H1 (cell line): Measurements from ENCODE around the gene MLH3. TPM values are rescaled to one million over a fixed set of nuclear protein-coding genes. Genes with fewer than 3 reads are reported as not detected.

Experiments used
- CTCF ChIA-PET: fragments of 300-600 bp; sonication (Branson Sonifier 250); formaldehyde crosslinking; loops from one replicate; lab custom pipeline; 2021; ENCODE audit not compliant: partially characterized antibody; lab: Charles Lee
- POLR2A ChIA-PET: fragments of 300-600 bp; sonication (Branson Sonifier 250); formaldehyde crosslinking; loops from one replicate; lab custom pipeline; 2021; ENCODE audit warnings: inconsistent platforms; ENCODE audit not compliant: partially characterized antibody; lab: Charles Lee
- DNase-seq, 2 experiments: peaks; one replicate each; pipeline versions ENCODE4 v3.0.0 to v3.0.0-alpha.2; 2010 to 2022; ENCODE audit warnings: low spot score in 2 of 2, low read depth in 1 of 2, mixed read lengths in 1 of 2
- FAIRE-seq: peaks from 2 replicates; lab custom pipeline; 2011; peaks lifted over from hg19 to GRCh38; lab: Jason Lieb, UNC
- H2AFZ ChIP-seq: 2 replicates; pipeline ENCODE4 v1.8.1; 2012; ENCODE audit warnings: low read length, inconsistent platforms
- H2AK5ac ChIP-seq: 2 replicates; pipeline ENCODE4 v1.6.1; 2013; ENCODE audit warnings: low read depth, low read length
- H2BK120ac ChIP-seq: replicated peaks from 2 replicates; pipeline ENCODE3; 2013; ENCODE audit warnings: low read depth, low read length, inconsistent platforms
- H2BK12ac ChIP-seq: 2 replicates; pipeline ENCODE4 v1.6.1; 2013; ENCODE audit warnings: low read depth, low read length
- H2BK15ac ChIP-seq: 2 replicates; pipeline ENCODE4 v1.6.1; 2013; ENCODE audit warnings: low read length
- H2BK20ac ChIP-seq: 2 replicates; pipeline ENCODE4 v1.6.1; 2013; ENCODE audit warnings: low read length
- H2BK5ac ChIP-seq: 2 replicates; pipeline ENCODE4 v1.6.1; 2013; ENCODE audit warnings: low read depth, low read length
- H3K14ac ChIP-seq: 2 replicates; pipeline ENCODE4 v1.6.1; 2013; ENCODE audit warnings: inconsistent platforms; ENCODE audit not compliant: insufficient read length
- H3K18ac ChIP-seq: 2 replicates; pipeline ENCODE4 v1.6.1; 2013; ENCODE audit warnings: low read length; ENCODE audit errors: extremely low read depth
- H3K23ac ChIP-seq: 2 replicates; pipeline ENCODE4 v1.6.1; 2013; ENCODE audit warnings: inconsistent platforms; ENCODE audit not compliant: insufficient read length
- H3K23me2 ChIP-seq: 2 replicates; pipeline ENCODE4 v1.6.1; 2013; ENCODE audit warnings: low read depth, low read length
- H3K27ac ChIP-seq: 2 replicates; pipeline ENCODE4 v1.6.1; 2011; ENCODE audit warnings: low read depth, low read length, inconsistent platforms
- H3K27me3 ChIP-seq, 4 experiments: replicated peaks in 1 of 4; 1 replicate in 1 of 4; 2 replicates in 3 of 4; pipeline versions ENCODE4 v1.6.1 to v1.8.1; 2011 to 2013; ENCODE audit warnings: low read length in 3 of 4, mild to moderate bottlenecking in 3 of 4, inconsistent platforms in 2 of 4, mixed read lengths in 2 of 4, moderate library complexity in 1 of 4; ENCODE audit not compliant: control insufficient read depth in 3 of 4, insufficient read depth in 3 of 4; ENCODE audit errors: extremely low read depth in 1 of 4
- H3K36me3 ChIP-seq, 4 experiments: 2 replicates each; pipeline versions ENCODE4 v1.6.1 to v1.8.1; 2011 to 2013; ENCODE audit warnings: mild to moderate bottlenecking in 4 of 4, low read length in 3 of 4, moderate library complexity in 2 of 4, control low read depth in 1 of 4, inconsistent platforms in 1 of 4; ENCODE audit not compliant: insufficient read depth in 4 of 4, control insufficient read depth in 2 of 4
- H3K4ac ChIP-seq: replicated peaks from 2 replicates; pipeline ENCODE3; 2013; ENCODE audit warnings: low read length, low read depth, mixed read lengths, inconsistent platforms; ENCODE audit not compliant: insufficient read length
- H3K4me1 ChIP-seq, 4 experiments: replicated peaks in 1 of 4; 1 replicate in 1 of 4; 2 replicates in 3 of 4; pipeline versions ENCODE4 v1.6.1 to v1.8.1; 2011 to 2013; ENCODE audit warnings: low read length in 3 of 4, inconsistent platforms in 2 of 4, mixed read lengths in 1 of 4; ENCODE audit not compliant: insufficient read depth in 4 of 4, control insufficient read depth in 3 of 4
- H3K4me2 ChIP-seq, 2 experiments: 2 replicates each; pipeline versions ENCODE4 v1.6.1 to v1.8.1; 2011 to 2013; ENCODE audit warnings: low read depth in 2 of 2, low read length in 2 of 2, control low read depth in 1 of 2, inconsistent platforms in 1 of 2, mild to moderate bottlenecking in 1 of 2; ENCODE audit not compliant: insufficient read depth in 1 of 2
- H3K4me3 ChIP-seq, 4 experiments: fragments of 200-600, 300-600 bp in 1 of 4; sonication (generic), shearing (Covaris generic), sonication (Bioruptor Twin) in 1 of 4; 2 replicates each; pipeline versions ENCODE4 v1.5.1 to v1.8.1; 2011 to 2016; ENCODE audit warnings: low read length in 4 of 4, low read depth in 3 of 4, control low read depth in 2 of 4, inconsistent platforms in 2 of 4, mild to moderate bottlenecking in 2 of 4, mixed read lengths in 1 of 4, moderate library complexity in 1 of 4; ENCODE audit not compliant: insufficient read depth in 2 of 4; ENCODE audit errors: extremely low read depth in 1 of 4
- H3K56ac ChIP-seq: replicated peaks from 2 replicates; pipeline ENCODE3; 2013; ENCODE audit warnings: low read depth, mild to moderate bottlenecking, mixed read lengths, low read length, inconsistent platforms; ENCODE audit not compliant: insufficient read length
- H3K79me1 ChIP-seq: 2 replicates; pipeline ENCODE4 v1.6.1; 2013; ENCODE audit warnings: low read depth, low read length, control low read depth
- H3K79me2 ChIP-seq, 2 experiments: 2 replicates each; pipeline versions ENCODE4 v1.6.1 to v1.8.1; 2012 to 2013; ENCODE audit warnings: low read length in 2 of 2, mild to moderate bottlenecking in 2 of 2, inconsistent platforms in 1 of 2; ENCODE audit not compliant: insufficient read depth in 2 of 2, control insufficient read depth in 1 of 2
- H3K9ac ChIP-seq, 4 experiments: replicated peaks in 1 of 4; 1 replicate in 1 of 4; 2 replicates in 3 of 4; pipeline versions ENCODE4 v1.6.1 to v1.8.1; 2011 to 2013; ENCODE audit warnings: low read depth in 3 of 4, low read length in 3 of 4, control low read depth in 2 of 4, mild to moderate bottlenecking in 2 of 4, moderate library complexity in 2 of 4, inconsistent platforms in 1 of 4; ENCODE audit errors: extremely low read depth in 1 of 4
- H3K9me3 ChIP-seq, 2 experiments: 2 replicates each; pipeline versions ENCODE4 v1.6.1 to v1.8.1; 2012 to 2013; ENCODE audit warnings: mild to moderate bottlenecking in 2 of 2, moderate library complexity in 2 of 2, control low read depth in 1 of 2, inconsistent platforms in 1 of 2, low read depth in 1 of 2, low read length in 1 of 2, mixed read lengths in 1 of 2; ENCODE audit not compliant: insufficient read depth in 2 of 2
- H4K20me1 ChIP-seq, 2 experiments: replicated peaks in 1 of 2; 2 replicates each; pipeline versions ENCODE3 to v1.8.1; 2011 to 2013; ENCODE audit warnings: inconsistent platforms in 2 of 2, low read length in 2 of 2, mild to moderate bottlenecking in 1 of 2; ENCODE audit not compliant: insufficient read depth in 2 of 2, control insufficient read depth in 1 of 2
- H4K5ac ChIP-seq: 2 replicates; pipeline ENCODE4 v1.6.1; 2013; ENCODE audit warnings: low read length, low read depth, mixed read lengths, inconsistent platforms; ENCODE audit not compliant: insufficient read length
- H4K8ac ChIP-seq: 2 replicates; pipeline ENCODE4 v1.8.0; 2013; ENCODE audit warnings: mild to moderate bottlenecking, moderate library complexity, low read length, inconsistent platforms; ENCODE audit not compliant: insufficient read depth; ENCODE audit errors: extremely low read depth
- H4K91ac ChIP-seq: replicated peaks from 2 replicates; pipeline ENCODE3; 2013; ENCODE audit warnings: low read length, mixed read lengths, inconsistent platforms; ENCODE audit not compliant: insufficient read length
- BCL11A ChIP-seq, 2 experiments: IDR thresholded peaks; one replicate each; pipeline ENCODE4 v1.6.1; 2011; ENCODE audit warnings: low read depth in 2 of 2, low read length in 2 of 2, mild to moderate bottlenecking in 2 of 2
- CBX8 ChIP-seq: fragments of 300-800, 300-1000 bp; sonication (generic); IDR thresholded peaks from 2 replicates; pipeline ENCODE4 v1.7.1; 2016; ENCODE audit warnings: low read depth, low read length, borderline replicate concordance
- CEBPB ChIP-seq: IDR thresholded peaks from 2 replicates; pipeline ENCODE4 v1.6.1; 2012; ENCODE audit warnings: low read depth, low read length
- GABPA ChIP-seq: IDR thresholded peaks from 2 replicates; pipeline ENCODE4 v1.6.1; 2011; ENCODE audit warnings: mild to moderate bottlenecking, low read length, moderate library complexity, borderline replicate concordance; ENCODE audit not compliant: insufficient read depth
- SIX5 ChIP-seq: IDR thresholded peaks from 2 replicates; pipeline ENCODE4 v1.6.1; 2011; ENCODE audit warnings: mild to moderate bottlenecking, low read depth, low read length
- TCF12 ChIP-seq: IDR thresholded peaks from 2 replicates; pipeline ENCODE4 v1.6.1; 2011; ENCODE audit warnings: low read depth, mild to moderate bottlenecking, low read length
- WGBS, 2 experiments: shearing (Covaris generic) in 1 of 2; methylation state at CpG; one replicate each; pipeline versions ENCODE4 v1.1.6 to v1.1.7; 2013 to 2015; ENCODE audit warnings: low lambda C conversion rate in 2 of 2, mixed read lengths in 2 of 2, inconsistent platforms in 1 of 2, low coverage in 1 of 2, missing lambda C conversion rate in 1 of 2; ENCODE audit not compliant: insufficient replicate concordance in 2 of 2, insufficient coverage in 1 of 2, insufficient read length in 1 of 2; ENCODE audit errors: extremely low coverage in 1 of 2, missing lambda C conversion rate in 1 of 2; 5-methylcytosine and 5-hydroxymethylcytosine counted together
- polyA plus RNA-seq, 7 experiments: library from polyadenylated mRNA; depleted of rRNA in 3 of 7; stranded (reverse) in 5 of 7; unstranded in 2 of 7; fragments of >200 nt in 5 of 7; fragments of 200-250 nt in 2 of 7; gene quantifications; 1 replicate in 5 of 7; 2 replicates in 1 of 7; 4 replicates in 1 of 7; pipeline versions ENCODE4 v1.2.1 to v1.2.3, GENCODE V29; 2011 to 2013; ENCODE audit warnings: missing spikeins in 2 of 7, mixed read lengths in 2 of 7
- total RNA-seq: library from RNA; stranded (reverse); fragmentation: NEBNext Ultra II Directional; extraction: Animal tissue kit (Norgen Biotek cat#: 25700); gene quantifications from 2 replicates; pipeline ENCODE4 v1.2.1, GENCODE V29; 2021

Gene MLH3
- total and polyA plus RNA-seq, 2 of the 8 experiments (the other 6 are each of a cell fraction or from before 2014, with no cell fraction given): 9.3 to 20.1 TPM

GRCh38 chr14:75069121-75069810 lies 18.0 kb upstream of the MLH3 start, which contains the start of gene ZC2HC1C:
TSS of gene ZC2HC1C (plus strand) at chr14:75069641. CDS start at chr14:75070574, 933 bp downstream.
- H3K27me3 ChIP-seq: no peaks in the 10 kb centered on the region
- no peak within 1 kb of the TSS for H4K91ac ChIP-seq
- H3K27ac ChIP-seq: peak within 1 kb of the TSS; percentile 83
- DNase-seq (peak; percentile 83 to 98), FAIRE-seq (no peak)
- H2BK120ac ChIP-seq: no peak within 1 kb of the TSS
- peaks cover 0 to 11% of the 10 kb centered on the region in 2 experiments; a peak in 2 of 4 replicates for H3K79me2 ChIP-seq
- no peaks in the 10 kb centered on the region for H3K36me3 ChIP-seq
- H3K4ac ChIP-seq: no peak within 1 kb of the TSS
- peak within 1 kb of the TSS; percentile 29; the same call in 1 of the 2 replicates for H2BK12ac ChIP-seq
- peak within 1 kb of the TSS; percentile 90; the same call in 1 of the 2 replicates for H4K8ac ChIP-seq
- H3K4me1 ChIP-seq: peaks cover 0 to 3% (median under 1%) of the 10 kb centered on the region in 4 experiments; a peak in 2 of 7 replicates
- H3K9me3 ChIP-seq: no peaks in the 10 kb centered on the region
- peak within 1 kb of the TSS; percentile 54 to 92 (median 86) for H3K9ac ChIP-seq
- H2AK5ac ChIP-seq: no peak within 1 kb of the TSS
- H4K20me1 ChIP-seq: no peaks in the 10 kb centered on the region
- no peak within 1 kb of the TSS for H3K14ac ChIP-seq
- H2BK20ac ChIP-seq: no peak within 1 kb of the TSS
- no peak within 1 kb of the TSS for H3K23ac ChIP-seq
- H3K23me2 ChIP-seq: peaks cover 5% of the 10 kb centered on the region
- ChIA-PET CTCF (interaction anchor here (0.5 to 5.6 kb wide), 8 partner anchors 10 to 1931 kb away, joined by 3 to 39 read pairs (median 4); no protein-coding TSS in a partner anchor), POLR2A (interaction anchor here (0.6 to 3.9 kb wide), 16 partner anchors 11 to 209 kb away, joined by 3 to 22 read pairs (median 4); partner anchors contain the start of genes FOS, MLH3, NEK9 and PGF)
- peaks cover 2% of the 10 kb centered on the region for H3K79me1 ChIP-seq
- H2BK15ac ChIP-seq: no peak within 1 kb of the TSS
- H3K56ac ChIP-seq: peak within 1 kb of the TSS; percentile 42
- peak within 1 kb of the TSS; percentile 60 to 83 for H3K4me2 ChIP-seq
- H2BK5ac ChIP-seq: peak within 1 kb of the TSS; percentile 94
- H2AFZ ChIP-seq: peak within 1 kb of the TSS; percentile 9; the same call in 1 of the 2 replicates
- H3K18ac ChIP-seq: peak within 1 kb of the TSS; percentile 88; the same call in 1 of the 2 replicates
- peak within 1 kb of the TSS; percentile 86 for H4K5ac ChIP-seq
- WGBS, 2 experiments: 2% methylated on average over 57 of the region's 58 CpGs; no CpG with 5 or more reads in 1 of the 2 experiments
- H3K4me3 ChIP-seq: peak within 1 kb of the TSS; percentile 70 to 90 (median 82)
- TF ChIP-seq BCL11A (IDR thresholded peaks at IDR 0.05; ENCODE audit: low read depth in 2 of 2, low read length in 2 of 2) (no peak), CEBPB (no peak), TCF12 (no peak), SIX5 (no peak), GABPA (0 out of 2 replicates have a peak, but pooled peaks have one; percentile 32), CBX8 (no peak)
